Fibroblast of lung (primary cell): ENCODE data around the gene C19orf81. TPM values are rescaled to one million over a fixed set of nuclear protein-coding genes. Genes with fewer than 3 reads are reported as not detected.

Experiments used
- DNase-seq, 2 donors: peaks; one replicate each; pipeline versions ENCODE4 v3.0.0 to v3.0.0-alpha.2; 2010; ENCODE audit warnings: low read depth in 2 of 2
- H2AFZ ChIP-seq: 2 replicates; pipeline ENCODE4 v1.5.1; 2012; ENCODE audit warnings: low read length, control low read depth, inconsistent platforms
- H3K27ac ChIP-seq: 2 replicates; pipeline ENCODE4 v1.5.1; 2011; ENCODE audit warnings: low read length, control low read depth; ENCODE audit not compliant: insufficient read depth
- H3K27me3 ChIP-seq: 2 replicates; pipeline ENCODE4 v1.5.1; 2011; ENCODE audit warnings: mild to moderate bottlenecking, low read length; ENCODE audit not compliant: control insufficient read depth, insufficient read depth
- H3K36me3 ChIP-seq: 2 replicates; pipeline ENCODE4 v1.5.1; 2011; ENCODE audit warnings: low read length; ENCODE audit not compliant: control insufficient read depth, insufficient read depth
- H3K4me1 ChIP-seq: 2 replicates; pipeline ENCODE4 v1.5.1; 2011; ENCODE audit warnings: low read length; ENCODE audit not compliant: control insufficient read depth, insufficient read depth; ENCODE audit errors: extremely low read depth
- H3K4me2 ChIP-seq: 2 replicates; pipeline ENCODE4 v1.5.1; 2011; ENCODE audit warnings: low read length, control low read depth; ENCODE audit not compliant: insufficient read depth; ENCODE audit errors: extremely low read depth
- H3K4me3 ChIP-seq, 4 experiments: fragments of 200-600 bp in 1 of 4; sonication (generic) in 1 of 4; replicated peaks in 1 of 4; 2 replicates each; pipeline ENCODE4 v1.5.1; 2011 to 2016; ENCODE audit warnings: low read length in 4 of 4, low read depth in 3 of 4, mild to moderate bottlenecking in 3 of 4, control low read depth in 2 of 4, inconsistent platforms in 1 of 4, mixed read lengths in 1 of 4; ENCODE audit not compliant: insufficient read depth in 1 of 4; ENCODE audit errors: control extremely low read depth in 1 of 4
- H3K79me2 ChIP-seq: 2 replicates; pipeline ENCODE4 v1.5.1; 2012; ENCODE audit warnings: mild to moderate bottlenecking, low read length, inconsistent platforms; ENCODE audit not compliant: control insufficient read depth, insufficient read depth
- H3K9ac ChIP-seq: 2 replicates; pipeline ENCODE4 v1.5.1; 2011; ENCODE audit warnings: mild to moderate bottlenecking, low read length, control low read depth; ENCODE audit not compliant: insufficient read depth
- H3K9me3 ChIP-seq: 2 replicates; pipeline ENCODE4 v1.5.1; 2012; ENCODE audit warnings: low read depth, low read length; ENCODE audit not compliant: control insufficient read depth, insufficient read depth
- H4K20me1 ChIP-seq: 2 replicates; pipeline ENCODE4 v1.5.1; 2011; ENCODE audit warnings: low read length; ENCODE audit not compliant: control insufficient read depth, insufficient read depth; ENCODE audit errors: extremely low read depth
- EZH2 ChIP-seq: IDR thresholded peaks from 2 replicates; pipeline ENCODE4 v1.5.1; 2012; ENCODE audit warnings: low read length, control low read depth, mild to moderate bottlenecking; ENCODE audit errors: missing control alignments
- polyA minus RNA-seq: library from RNA; depleted of rRNA, polyadenylated mRNA; stranded (reverse); fragments of >200 nt; gene quantifications from 2 replicates; pipeline ENCODE4 v1.2.3, GENCODE V29; 2011; ENCODE audit warnings: low replicate concordance
- polyA plus RNA-seq, 2 donors: library from polyadenylated mRNA; depleted of rRNA in 1 of 2; stranded (reverse) in 1 of 2; unstranded in 1 of 2; fragments of >200 nt; gene quantifications; 2 replicates each; pipeline ENCODE4 v1.2.1, GENCODE V29; 2011 to 2012; ENCODE audit warnings: missing spikeins in 1 of 2
- total RNA-seq: library from RNA; depleted of rRNA; stranded (reverse); fragments of >200 nt; gene quantifications from 2 replicates; pipeline ENCODE4 v1.2.1, GENCODE V29; 2014
- TF ChIP-seq, protein P1 (sequence below), 2 donors: IDR thresholded peaks in 1 of 2; conservative IDR thresholded peaks in 1 of 2; 1 replicate in 1 of 2; 2 replicates in 1 of 2; pipeline ENCODE4 v1.5.1; 2011 to 2012; ENCODE audit warnings: low read length in 2 of 2, control low read depth in 1 of 2, inconsistent platforms in 1 of 2, low read depth in 1 of 2, mild to moderate bottlenecking in 1 of 2

The C19orf81 gene
- not detected in 2 replicates for total RNA-seq
- polyA plus RNA-seq = not detected in 2 replicates
- polyA plus RNA-seq (2012) = 0.31 TPM in 1 of 2 replicates, not detected in the other
- polyA minus RNA-seq = not detected in 2 replicates

DNA sequence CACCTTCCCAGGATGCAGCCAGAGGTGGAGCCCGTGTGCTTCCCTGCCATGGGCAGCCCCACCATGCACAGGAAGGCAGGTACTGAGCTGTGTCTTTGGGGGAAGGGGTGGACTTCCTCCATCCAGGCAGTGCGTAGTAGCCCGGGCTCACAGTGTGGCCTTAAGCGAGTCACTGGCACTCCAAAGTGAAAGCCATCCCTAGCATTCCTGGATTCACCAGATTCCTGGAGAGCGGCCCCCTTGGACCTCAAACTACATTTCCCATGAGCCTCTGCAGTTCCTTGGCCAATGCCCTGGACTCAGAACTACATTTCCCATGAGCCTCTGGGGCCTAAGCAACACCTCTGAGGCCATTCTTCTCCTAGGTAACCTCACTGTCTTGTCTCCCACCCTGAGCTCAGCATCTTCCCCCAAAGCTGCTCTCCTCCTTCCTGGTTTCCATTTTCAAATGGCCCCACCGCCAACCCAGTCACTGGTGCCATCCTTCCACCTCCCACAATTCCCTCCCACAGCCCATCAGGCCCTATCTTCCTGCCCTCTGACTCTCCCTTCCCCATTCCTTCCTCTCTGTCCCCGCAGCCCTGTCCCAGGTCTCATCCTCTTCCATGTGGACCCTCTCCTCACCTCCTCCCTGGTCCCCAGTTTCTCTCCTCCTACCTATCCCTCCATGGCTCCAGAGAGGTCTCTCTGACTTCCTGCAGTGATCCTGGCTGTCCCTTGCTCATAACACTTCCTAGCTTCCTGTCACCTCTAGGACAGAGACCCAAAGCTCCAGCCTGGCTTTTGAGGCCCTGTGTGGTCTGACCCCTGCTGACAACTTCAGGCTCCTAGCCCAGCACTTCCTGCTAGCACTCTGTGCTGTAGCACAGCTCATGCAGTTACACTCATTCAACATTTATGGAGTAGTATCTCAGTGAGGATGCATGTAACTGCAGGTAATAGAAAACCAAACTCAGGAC is at the start of gene C19orf81:
C19orf81 (plus strand) TSS at position 13 of the 959 bp plus-strand sequence; CDS start at position 13, 0 bp downstream.
- no peaks in the 10 kb centered on the region for H3K36me3 ChIP-seq
- TF ChIP-seq, protein P1, sequence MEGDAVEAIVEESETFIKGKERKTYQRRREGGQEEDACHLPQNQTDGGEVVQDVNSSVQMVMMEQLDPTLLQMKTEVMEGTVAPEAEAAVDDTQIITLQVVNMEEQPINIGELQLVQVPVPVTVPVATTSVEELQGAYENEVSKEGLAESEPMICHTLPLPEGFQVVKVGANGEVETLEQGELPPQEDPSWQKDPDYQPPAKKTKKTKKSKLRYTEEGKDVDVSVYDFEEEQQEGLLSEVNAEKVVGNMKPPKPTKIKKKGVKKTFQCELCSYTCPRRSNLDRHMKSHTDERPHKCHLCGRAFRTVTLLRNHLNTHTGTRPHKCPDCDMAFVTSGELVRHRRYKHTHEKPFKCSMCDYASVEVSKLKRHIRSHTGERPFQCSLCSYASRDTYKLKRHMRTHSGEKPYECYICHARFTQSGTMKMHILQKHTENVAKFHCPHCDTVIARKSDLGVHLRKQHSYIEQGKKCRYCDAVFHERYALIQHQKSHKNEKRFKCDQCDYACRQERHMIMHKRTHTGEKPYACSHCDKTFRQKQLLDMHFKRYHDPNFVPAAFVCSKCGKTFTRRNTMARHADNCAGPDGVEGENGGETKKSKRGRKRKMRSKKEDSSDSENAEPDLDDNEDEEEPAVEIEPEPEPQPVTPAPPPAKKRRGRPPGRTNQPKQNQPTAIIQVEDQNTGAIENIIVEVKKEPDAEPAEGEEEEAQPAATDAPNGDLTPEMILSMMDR (conservative IDR thresholded peaks at IDR 0.05 in 1 of 2, IDR thresholded peaks at IDR 0.05 in 1 of 2; ENCODE audit: low read depth in 1 of 2, low read length in 2 of 2) = no peak
- no peak for TF ChIP-seq EZH2
- H3K27me3 ChIP-seq = no peaks in the 10 kb centered on the region
- no peak within 1 kb of the TSS for H2AFZ ChIP-seq
- H3K4me3 ChIP-seq = no peak within 1 kb of the TSS
- H3K4me2 ChIP-seq = no peak within 1 kb of the TSS
- H3K27ac ChIP-seq = no peak within 1 kb of the TSS
- H4K20me1 ChIP-seq = no peaks in the 10 kb centered on the region
- no peaks in the 10 kb centered on the region for H3K79me2 ChIP-seq
- DNase-seq = no peak
- no peaks in the 10 kb centered on the region for H3K9me3 ChIP-seq
- H3K9ac ChIP-seq = no peak within 1 kb of the TSS
- no peaks in the 10 kb centered on the region for H3K4me1 ChIP-seq

DNA sequence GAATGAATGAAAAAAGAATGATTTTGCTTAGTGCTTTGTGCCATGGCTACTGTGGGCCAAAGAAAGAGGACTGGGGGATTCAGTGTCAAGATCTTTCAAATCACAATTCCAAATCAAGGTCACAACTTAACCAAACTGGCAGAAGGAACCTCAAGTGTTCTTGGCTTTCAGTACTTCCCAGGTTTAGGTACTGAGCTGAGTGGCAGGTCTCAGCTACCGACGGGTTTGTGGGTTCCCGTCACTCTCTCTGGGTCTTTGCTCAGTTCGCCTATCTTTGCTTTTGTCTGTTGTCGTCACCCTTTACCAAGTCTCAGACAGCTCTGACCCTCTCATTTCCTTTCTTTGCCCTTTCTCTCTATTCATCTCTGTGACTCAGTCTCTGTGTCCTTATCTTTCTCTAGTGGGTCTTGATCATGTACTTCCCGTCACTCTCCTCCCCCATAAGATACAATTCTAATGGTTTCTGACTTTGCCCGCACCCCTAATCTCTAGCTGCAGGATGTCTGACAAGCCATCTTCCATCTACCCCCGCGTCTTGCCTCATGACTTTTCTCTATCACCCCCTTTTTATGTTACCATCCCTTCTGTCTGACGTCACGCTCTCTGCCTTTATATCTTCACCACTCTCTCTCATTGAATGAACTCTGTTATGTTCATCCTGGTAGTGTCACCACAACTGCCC is 47.7 kb upstream of the C19orf81 start:
- TF ChIP-seq EZH2 = no peak
- TF ChIP-seq, protein P1 (conservative IDR thresholded peaks at IDR 0.05 in 1 of 2, IDR thresholded peaks at IDR 0.05 in 1 of 2; ENCODE audit: low read depth in 1 of 2, low read length in 2 of 2) = no peak

GRCh38 chr19:50602089-50602422 is 47.2 kb upstream of the C19orf81 start:
- H3K9me3 ChIP-seq = no peaks in the 10 kb centered on the region
- H3K4me2 ChIP-seq = no peak overlapping the region
- H2AFZ ChIP-seq = no peak overlapping the region
- DNase-seq = no peak
- TF ChIP-seq, protein P1 (conservative IDR thresholded peaks at IDR 0.05 in 1 of 2, IDR thresholded peaks at IDR 0.05 in 1 of 2; ENCODE audit: low read depth in 1 of 2, low read length in 2 of 2) = no peak
- TF ChIP-seq EZH2 = no peak
- H3K27ac ChIP-seq = no peak overlapping the region
- no peaks in the 10 kb centered on the region for H3K4me1 ChIP-seq
- H3K4me3 ChIP-seq = no peak overlapping the region
- H4K20me1 ChIP-seq = no peaks in the 10 kb centered on the region
- H3K9ac ChIP-seq = no peak overlapping the region
- H3K36me3 ChIP-seq = no peaks in the 10 kb centered on the region
- H3K27me3 ChIP-seq = no peaks in the 10 kb centered on the region
- no peaks in the 10 kb centered on the region for H3K79me2 ChIP-seq

More for the DNA sequence above, 47.7 kb upstream of the C19orf81 start:
- no peak overlapping the region for H3K4me3 ChIP-seq
- no peaks in the 10 kb centered on the region for H3K79me2 ChIP-seq
- no peaks in the 10 kb centered on the region for H3K36me3 ChIP-seq
- no peaks in the 10 kb centered on the region for H3K4me1 ChIP-seq
- no peaks in the 10 kb centered on the region for H3K9me3 ChIP-seq
- H4K20me1 ChIP-seq = no peaks in the 10 kb centered on the region
- no peak overlapping the region for H3K9ac ChIP-seq
- H3K27ac ChIP-seq = no peak overlapping the region
- H3K4me2 ChIP-seq = no peak overlapping the region
- no peaks in the 10 kb centered on the region for H3K27me3 ChIP-seq
- DNase-seq = no peak
- no peak overlapping the region for H2AFZ ChIP-seq
